NCI-H2107 treated with DMSO at 0.1 percent for 48 hours (cell line): Measurements from ENCODE around the gene STEAP3.

ENCODE experiments used
- DNase-seq: peaks from one replicate; lab custom pipeline; 2025; ENCODE audit not compliant: unreplicated experiment; lab: John Stamatoyannopoulos, UW

STEAP3 gene

DNA sequence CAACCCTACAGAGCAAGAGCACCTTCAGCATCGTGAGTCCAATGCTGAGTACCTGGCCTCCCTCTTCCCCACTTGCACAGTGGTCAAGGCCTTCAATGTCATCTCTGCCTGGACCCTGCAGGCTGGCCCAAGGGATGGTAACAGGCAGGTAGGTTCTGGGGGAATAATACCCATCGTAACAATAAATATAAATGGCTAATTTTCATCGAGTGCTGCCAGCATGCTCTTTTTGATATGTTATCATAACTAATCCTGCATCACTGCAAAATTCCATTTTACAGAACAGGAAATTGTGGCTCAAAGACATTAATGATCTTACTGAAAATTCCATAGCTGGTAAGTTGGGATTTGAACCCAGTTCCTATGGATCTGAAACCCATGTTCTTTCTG, 22.2 kb downstream of the STEAP3 start:
- DNase-seq, result no peak

DNA sequence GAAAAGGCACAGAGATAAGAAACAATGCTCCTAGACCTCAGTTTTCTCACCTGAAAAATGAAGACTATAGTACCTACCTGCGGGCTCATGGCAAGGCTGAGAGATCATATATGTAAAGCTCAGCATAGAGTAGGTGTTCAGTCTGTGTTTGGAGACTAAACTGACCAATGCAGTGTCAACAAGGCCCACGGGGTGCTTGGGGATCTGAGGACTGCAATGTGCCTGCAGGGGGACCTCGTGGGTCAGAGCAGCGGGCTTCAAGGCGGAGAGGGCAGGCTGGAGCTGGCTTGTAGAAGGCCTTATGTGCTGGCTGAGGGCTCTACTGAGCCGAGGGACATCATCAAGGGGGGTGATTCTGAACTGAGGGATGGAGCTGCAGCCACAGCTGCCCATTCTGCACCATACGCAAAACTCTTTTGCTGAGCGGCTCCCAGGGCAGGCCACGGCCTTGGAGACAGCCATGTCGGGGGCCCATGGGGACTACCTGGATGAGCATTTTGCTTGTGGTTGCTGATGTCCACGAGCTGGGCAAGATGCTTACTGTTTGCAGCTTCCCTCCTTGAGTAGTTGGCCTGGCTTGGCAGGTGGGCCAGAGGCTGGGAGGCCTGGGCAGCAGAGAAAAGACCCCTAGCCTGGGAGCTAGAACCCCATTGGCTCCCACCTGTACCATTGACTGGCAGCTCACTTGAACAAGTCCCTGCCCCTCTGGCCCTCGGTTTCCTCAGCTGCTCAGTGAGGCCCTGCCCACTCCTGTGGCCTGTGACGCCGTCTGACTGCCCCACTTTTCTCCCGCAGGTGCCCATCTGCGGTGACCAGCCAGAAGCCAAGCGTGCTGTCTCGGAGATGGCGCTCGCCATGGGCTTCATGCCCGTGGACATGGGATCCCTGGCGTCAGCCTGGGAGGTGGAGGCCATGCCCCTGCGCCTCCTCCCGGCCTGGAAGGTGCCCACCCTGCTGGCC, 23.5 kb downstream of the STEAP3 start:
- DNase-seq, result no peak

DNA sequence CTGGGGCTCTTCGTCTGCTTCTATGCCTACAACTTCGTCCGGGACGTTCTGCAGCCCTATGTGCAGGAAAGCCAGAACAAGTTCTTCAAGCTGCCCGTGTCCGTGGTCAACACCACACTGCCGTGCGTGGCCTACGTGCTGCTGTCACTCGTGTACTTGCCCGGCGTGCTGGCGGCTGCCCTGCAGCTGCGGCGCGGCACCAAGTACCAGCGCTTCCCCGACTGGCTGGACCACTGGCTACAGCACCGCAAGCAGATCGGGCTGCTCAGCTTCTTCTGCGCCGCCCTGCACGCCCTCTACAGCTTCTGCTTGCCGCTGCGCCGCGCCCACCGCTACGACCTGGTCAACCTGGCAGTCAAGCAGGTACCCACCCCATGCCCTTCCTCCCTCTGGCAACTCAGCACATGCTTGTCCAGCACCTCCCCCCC, 24.2 kb downstream of the STEAP3 start:
- DNase-seq, result no peak

DNA sequence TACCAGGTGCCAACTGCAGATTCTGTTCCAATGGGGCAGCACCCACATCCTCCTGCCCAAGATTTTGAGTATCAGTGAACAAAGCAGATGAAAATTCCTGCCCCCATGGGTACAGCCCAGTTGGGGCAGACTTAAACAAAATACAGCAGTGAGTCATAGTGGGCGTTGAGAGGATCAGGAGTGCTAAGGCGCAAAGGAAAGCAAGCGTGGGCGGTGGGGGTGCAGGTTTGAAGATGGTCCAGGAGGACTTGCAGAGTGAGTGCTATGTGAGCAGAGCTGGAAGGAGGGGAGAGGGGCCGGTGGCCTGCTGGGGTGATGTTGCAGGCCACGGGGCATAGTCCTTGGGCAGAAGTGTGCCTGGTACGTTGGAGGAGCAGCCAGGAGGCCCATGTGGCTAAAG, 24.7 kb downstream of the STEAP3 start:
- DNase-seq, result no peak

DNA sequence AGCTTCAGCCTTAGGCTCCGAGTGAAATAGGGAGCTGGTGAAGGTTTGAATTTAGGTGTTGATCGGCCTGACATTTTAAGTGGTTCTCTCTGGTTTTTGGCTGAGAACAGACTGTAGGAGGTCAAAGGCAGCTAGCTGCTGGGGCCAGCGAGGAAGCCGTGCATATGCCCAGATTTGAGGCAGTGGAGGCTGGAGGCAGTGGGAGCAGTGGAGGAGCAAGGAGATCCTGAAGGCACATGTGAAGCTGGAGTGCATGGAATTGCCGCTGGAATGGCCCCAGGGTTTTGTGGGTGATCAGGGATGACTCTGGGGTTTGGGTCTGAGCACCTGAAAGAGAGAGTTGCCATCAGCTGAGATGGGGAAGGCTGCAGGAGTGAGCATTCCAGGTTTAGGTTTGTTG, 25.1 kb downstream of the STEAP3 start:
- no peak for DNase-seq

DNA sequence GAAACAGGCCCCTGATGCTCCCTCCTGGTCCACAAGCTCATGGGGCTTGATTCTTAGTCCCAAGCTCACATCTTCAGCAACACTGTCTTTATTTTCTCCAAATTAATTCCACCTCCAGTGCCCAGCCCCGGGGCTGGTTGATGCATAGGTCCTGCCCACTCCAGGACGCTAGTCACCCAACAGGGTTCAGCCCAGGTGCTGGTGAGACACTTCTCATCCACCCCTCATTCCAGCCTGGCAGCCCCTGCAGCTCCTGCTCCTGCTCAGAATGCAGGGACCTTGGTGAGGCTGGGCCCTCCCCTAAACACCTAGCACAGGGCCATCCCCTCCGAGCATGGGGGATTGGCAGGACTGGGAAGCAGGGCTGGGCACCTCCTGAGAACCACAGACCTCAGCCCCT, 25.7 kb downstream of the STEAP3 start:
- no peak for DNase-seq

DNA sequence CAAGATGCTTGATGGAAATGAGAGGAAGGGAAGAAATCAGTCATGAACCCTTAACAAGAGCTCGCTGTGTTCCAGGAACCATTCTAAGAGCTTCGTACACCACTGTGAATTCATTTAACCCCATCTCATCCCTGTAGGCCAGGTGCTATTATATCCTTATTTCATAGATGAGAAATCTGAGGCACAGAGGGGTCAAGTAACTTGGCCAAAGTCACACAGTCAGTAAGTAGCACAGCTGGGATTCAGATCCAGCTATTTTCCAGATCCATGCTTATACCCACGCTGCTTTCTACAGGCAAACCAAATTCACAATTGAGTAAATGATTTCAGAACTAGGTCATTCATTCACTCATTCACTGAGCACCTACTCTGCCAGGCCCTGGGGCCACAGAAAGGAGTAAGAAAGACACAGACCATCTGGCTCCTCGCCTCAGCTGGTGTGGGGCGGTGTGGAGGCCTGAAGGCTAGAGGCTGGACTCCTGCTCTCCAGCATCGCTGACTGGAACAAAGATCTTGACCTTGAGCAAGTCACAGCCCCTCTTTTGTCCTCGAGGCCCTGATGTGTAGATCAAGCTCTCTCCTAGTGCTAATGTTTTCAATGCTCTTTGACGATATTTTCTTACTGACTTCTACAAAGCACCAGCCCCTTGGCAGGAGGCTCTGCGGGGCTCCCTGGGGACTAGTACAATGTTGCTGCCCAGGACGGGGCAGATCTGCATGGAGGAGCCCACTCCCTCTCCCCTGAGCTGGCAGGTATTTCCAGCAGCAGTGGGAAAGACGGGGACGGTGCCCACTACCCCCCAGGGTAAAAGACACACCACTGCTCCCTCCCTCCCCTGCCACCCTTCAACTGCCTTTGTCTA, 26.5 kb downstream of the STEAP3 start:
- DNase-seq, result peak; percentile 17

DNA sequence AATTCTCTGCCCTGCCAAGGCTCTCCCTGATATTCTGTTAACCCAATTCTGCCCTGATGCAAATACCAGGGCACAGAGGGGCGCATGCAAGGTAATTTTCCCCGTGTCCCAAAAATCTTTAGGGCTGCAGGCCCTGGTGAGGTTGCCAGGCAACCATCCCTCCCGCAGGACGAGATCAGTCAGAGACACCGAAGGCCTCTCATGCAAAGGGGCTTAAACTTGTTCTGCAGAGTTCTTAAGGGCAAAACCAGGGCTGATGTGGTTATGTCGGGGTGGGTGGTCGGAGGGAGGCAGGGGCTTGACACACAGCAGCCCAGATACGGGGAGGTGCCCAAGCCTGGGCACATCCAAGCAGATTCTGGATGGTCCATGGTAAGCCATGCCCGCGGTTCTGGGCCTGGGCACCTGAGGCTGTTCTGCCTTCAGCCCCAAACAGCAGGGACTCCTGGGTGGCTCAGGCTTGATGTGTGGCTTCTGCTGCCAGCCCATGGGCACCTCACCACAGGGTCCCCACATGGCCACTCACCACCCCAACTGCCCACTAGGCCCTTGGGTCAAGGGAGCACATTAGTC, 27.2 kb downstream of the STEAP3 start:
- no peak for DNase-seq

DNA sequence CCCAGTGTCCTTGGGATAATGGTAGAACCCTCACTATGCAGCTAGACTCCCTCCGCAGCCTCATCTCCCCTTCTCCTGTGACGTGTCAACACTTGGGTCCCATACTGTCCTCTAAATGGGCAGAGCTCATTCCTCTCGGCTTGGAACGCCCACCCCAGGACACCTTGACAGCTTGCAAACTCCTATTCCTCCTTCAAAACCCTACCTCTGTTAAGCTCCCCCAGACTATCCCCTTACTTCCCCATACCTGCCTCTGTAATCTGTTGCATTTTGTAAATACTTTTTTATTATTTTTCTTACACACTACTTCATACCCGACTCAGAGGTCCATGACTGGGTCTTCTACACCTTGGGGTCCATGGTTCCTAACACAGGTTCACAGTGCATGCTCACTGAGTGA, 28.0 kb downstream of the STEAP3 start:
- no peak for DNase-seq

DNA sequence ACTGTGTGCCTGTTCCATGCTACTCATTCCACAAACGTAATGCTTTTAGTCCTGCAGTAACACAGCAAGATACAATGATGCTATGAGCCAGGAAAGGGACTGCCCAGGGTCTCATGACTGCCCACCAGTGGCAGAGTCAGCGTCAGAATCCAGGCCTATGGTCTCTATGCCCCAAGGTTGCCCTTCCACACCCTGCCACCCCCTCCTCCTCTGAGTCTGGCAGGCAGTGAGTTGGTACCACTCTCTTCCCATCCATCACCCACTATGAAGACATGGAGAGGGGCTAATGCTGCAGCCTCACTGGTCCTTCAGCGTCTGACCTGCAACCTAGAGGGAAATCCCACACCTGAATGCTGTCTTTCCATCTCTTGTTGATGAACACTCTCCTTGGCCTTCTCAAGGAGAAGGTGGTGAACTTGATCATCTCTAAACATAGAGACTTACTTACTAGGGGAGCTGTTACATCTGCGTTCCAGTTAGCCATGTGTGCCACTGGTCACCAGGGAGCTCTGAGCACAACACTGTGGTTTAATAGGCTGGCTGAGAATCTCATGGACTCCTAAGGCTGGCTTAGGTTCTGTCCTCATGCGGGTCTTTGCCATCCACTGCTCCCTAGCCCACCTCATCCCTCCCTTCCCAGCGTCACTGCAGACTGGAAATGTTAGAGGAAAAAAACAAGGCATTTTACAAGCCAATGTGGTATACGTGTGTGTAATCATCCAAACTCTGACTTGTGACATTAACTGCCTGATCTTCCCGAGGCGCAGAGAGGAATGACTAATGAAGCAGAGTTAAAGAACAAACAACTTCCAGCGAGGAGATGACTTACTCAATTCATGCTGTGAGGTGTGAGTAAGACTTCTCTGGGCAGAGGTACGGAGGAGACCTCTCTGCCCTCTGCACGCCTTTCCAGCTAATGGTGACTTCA, 28.8 kb downstream of the STEAP3 start:
- DNase-seq, result no peak

DNA sequence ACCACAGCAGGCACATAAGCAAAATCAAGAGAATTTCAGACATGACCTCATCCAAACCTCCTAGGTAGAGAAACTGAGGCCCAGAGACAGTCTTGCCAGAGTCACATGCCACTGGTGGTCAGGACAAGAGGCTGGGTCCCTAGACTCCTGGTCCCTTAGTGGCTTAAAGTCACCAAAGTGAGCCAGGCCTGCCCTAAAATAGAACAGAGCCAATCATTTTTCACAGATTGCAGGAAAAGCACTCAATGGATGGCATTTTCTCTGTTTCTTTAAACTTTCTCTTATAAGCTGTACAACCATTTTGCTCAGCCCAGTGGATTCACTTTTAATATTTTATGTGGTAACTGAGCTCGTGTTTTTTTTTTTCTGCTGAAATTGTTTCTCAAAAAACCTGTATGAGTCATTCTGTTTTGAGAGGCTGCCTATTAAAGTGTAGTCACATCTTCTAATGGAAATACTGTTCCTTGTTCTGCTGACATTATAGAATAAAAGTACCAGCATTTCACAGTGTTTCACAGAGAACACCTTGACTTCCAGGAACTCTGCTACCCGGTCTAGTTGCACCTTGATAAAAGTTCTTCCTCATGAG, 29.6 kb downstream of the STEAP3 start:
- no peak for DNase-seq

DNA sequence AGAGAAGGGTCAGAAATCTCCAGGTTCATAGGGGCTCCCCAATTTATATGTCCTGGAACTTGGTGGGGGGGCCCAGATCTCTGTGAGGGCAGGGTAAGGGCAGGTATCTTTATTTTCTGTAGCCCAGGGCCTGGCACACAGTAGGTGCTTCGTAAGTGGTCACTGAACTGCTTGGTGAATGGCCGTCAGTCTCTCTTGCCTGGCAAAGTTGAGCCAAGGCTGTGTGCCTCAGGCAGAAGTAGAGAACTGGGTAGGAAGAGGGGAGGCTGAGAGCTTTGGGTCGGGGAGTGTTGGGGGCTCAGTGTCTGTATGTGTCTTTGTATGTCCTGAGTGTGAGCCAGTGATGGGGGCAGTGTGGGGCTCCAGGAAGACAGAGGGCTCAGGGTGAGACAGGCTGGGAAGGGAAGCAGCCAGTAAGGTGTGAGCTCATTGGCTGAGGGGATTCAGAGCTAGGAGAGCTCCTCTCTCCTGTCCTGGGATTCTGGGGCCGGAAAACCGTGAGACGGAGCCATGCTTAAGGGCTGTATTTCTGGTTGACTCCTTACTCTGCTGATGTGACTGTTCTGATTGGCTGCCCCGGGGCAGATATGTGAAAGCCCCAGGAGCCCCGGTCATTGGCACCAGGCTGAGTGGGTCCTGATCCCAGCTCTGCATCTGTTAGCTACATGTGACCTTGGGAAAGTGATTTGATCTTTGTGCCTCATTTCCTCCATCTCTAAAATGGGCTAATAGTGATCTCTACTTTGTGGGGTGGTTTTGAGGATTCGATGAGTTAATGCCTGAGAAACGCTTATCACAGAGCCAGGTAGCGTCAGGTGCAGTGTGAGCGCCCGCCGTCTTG, 30.3 kb downstream of the STEAP3 start:
- DNase-seq, result no peak

DNA sequence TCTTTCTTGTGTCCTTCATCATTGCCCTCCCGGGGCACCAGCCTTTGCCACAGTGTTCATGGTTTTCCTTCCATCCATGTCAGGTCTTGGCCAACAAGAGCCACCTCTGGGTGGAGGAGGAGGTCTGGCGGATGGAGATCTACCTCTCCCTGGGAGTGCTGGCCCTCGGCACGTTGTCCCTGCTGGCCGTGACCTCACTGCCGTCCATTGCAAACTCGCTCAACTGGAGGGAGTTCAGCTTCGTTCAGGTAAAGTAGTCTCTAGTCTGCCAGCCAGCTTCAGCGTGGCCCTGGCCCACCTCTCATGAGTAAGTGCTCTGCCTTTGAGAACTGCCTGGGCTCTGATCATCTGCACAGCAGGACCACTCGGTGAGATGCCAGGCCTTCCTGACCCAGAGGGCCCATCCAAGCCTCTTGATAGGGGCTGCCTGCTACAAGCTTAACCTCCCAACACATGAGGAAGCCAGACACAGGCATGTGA, 31.0 kb downstream of the STEAP3 start:
- no peak for DNase-seq

DNA sequence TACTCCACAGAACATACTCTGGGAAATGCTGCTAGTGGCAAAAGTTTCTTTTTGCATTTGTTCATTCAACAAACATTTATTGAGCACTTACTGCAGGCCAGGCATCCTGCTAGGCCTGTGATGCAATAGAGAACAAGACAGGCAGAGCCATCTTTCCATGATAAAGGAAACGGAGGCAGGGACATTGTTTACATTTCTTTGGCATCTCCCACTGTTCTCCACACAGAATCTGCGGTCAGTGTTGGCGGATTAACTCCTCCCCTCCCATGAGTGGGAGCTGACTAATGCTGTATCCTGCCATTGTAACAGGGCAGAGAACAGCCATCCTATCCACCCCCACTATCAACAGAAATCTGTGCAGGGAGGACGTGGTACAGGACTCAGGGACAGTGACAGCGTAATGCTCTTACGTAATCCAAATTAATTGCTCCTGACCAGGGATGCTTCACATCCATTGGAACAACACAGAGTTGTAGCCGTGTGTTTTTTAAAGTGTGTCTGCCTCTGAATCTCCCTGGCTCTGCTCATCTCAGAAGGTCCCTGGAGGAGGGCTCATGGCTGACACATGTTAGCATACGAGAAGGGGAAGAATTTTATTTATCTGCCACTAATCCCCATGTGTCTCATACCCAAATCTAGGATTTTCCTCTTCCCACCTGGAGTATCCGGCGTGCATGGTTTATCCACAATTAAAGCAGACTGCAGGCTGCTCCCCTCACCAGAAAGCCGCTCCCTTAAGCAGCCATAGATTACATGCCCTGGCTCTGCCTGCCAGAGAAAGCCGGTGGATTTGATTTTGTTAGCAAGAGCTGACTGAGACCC, 32.3 kb downstream of the STEAP3 start:
- DNase-seq, result peak; percentile 34

DNA sequence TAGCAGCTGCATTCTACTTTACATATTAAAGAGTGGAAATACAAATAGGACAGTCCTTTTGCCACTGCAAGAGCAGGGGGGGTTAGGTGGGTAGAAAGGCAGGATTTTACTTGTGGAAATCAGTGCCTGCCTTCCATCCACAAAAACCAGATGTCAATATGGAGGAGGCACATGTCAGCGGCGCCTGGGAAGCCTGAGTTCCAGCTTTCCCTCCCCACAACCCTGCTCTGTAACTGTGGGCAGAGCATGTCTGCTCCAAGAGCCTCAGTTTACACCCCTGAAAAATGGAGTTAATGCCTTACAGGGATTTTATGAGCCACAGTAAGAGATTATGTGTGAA, 32.9 kb downstream of the STEAP3 start:
- no peak for DNase-seq

DNA sequence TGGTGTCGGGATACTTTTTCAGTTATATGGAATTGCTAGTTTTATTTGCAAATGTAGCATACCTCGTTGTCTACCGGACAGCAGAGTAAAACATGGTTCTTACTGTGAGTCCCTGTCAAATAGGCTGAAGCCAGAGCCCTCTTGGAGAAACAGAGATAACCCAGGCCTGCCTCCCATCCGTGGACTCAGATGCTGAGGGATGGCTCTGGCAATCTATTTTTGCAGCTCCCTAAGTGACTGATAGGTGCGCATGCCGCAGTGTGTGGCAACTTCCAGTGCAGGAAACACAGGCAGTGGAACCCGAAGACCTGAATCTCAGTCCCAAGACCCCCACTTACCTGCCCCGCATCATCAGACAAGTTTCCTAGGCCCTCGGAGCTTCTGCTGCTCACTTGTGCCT, 33.6 kb downstream of the STEAP3 start:
- DNase-seq, result no peak

DNA sequence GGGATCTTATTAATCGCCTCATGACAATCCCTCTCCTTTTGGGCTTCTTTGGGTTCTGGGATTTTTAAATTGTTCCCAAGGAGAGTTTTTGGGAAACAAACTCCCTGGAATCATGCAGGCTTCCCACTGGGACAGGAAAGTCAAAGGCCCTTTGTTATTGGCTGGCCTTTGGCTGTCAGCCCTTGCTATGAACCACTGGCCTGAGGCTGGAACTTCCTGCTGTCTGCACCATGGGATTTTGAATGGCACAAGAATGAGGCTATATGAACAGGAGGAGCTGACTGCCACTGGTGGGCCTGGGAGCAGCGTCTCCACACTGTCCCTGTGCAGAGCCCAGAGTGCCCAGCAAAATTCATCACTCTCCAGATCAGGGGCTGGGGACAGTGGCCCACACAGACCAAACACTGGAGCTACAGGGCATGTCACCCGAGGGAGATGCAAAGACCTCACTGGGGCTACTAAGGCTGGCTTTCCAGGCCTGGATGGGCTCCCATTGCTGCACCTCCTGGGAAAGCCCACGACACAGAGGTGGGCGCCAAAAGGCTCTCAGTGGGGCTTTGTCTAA, 35.7 kb downstream of the STEAP3 start:
- DNase-seq, result no peak
